Measurements from ENCODE around the gene STAC2. TPM values are rescaled to one million over a fixed set of nuclear protein-coding genes. Genes with fewer than 3 reads are reported as not detected.
"Not testable (repeated sequence)": the region's sequence is repeated elsewhere in the genome, so short reads cannot be mapped to it uniquely, and the experiment has no call there.

Gene STAC2
- total RNA-seq = not detected

GRCh38 chr17:39225308-39225958 lies at the start of gene STAC2:
Gene STAC2 (minus strand): TSS chr17:39225945. CDS start chr17:39225502, 443 bp downstream.
- Mint-ChIP-seq H3K9me3 (no peaks in the 10 kb centered on the region), H3K4me1 (ENCODE audit: low read depth) (peaks cover 4% of the 10 kb centered on the region), H3K36me3 (no peaks in the 10 kb centered on the region), H3K27ac (no peak within 1 kb of the TSS), H3K27me3 (peaks cover 41% of the 10 kb centered on the region), H3K4me3 (peak within 1 kb of the TSS; percentile 47)
- intact Hi-C loops (cut with micrococcal nuclease) = no loop called here
- no peak for DNase-seq
- ChIA-PET CTCF (interaction anchor here (1.0 to 1.2 kb wide), 3 partner anchors 11 to 19 kb away, joined by 4 to 6 read pairs (median 5); no protein-coding TSS in a partner anchor), POLR2A (no interaction called here)

GRCh38 chr17:39271546-39271945 lies 45.8 kb upstream of the STAC2 start:
- Mint-ChIP-seq H3K9me3 (no peaks in the 10 kb centered on the region), H3K27ac (no peak overlapping the region), H3K27me3 (no peaks in the 10 kb centered on the region), H3K36me3 (peaks cover 8% of the 10 kb centered on the region), H3K4me3 (no peak overlapping the region), H3K4me1 (ENCODE audit: low read depth) (no peaks in the 10 kb centered on the region)
- intact Hi-C loops (cut with micrococcal nuclease) = loop anchor here (10.0 kb wide), 1 partner anchor 133 kb away; the partner anchor contains the start of gene FBXL20
- DNase-seq = no peak
- CTCF ChIA-PET = no interaction called here
- POLR2A ChIA-PET = interaction anchor here (0.7 kb wide), 1 partner anchor 14 kb away, joined by 4 read pairs; no protein-coding TSS in a partner anchor

GRCh38 chr17:39270923-39271322 lies 45.2 kb upstream of the STAC2 start:
- ChIA-PET POLR2A (no interaction called here), CTCF (no interaction called here)
- no peaks in the 10 kb centered on the region for H3K4me1 Mint-ChIP-seq (ENCODE audit: low read depth)
- H3K27me3 Mint-ChIP-seq = no peaks in the 10 kb centered on the region
- DNase-seq = peak; percentile 20
- no peak overlapping the region for H3K27ac Mint-ChIP-seq
- peaks cover 8% of the 10 kb centered on the region for H3K36me3 Mint-ChIP-seq
- no peak overlapping the region for H3K4me3 Mint-ChIP-seq
- intact Hi-C loops (cut with micrococcal nuclease) = loop anchor here (10.0 kb wide), 1 partner anchor 134 kb away; the partner anchor contains the start of gene FBXL20
- no peaks in the 10 kb centered on the region for H3K9me3 Mint-ChIP-seq

GRCh38 chr17:39264119-39264518 lies 38.4 kb upstream of the STAC2 start:
- Mint-ChIP-seq H3K36me3 (peaks cover 15% of the 10 kb centered on the region), H3K27me3 (no peaks in the 10 kb centered on the region), H3K27ac (no peak overlapping the region), H3K4me3 (no peak overlapping the region), H3K9me3 (no peaks in the 10 kb centered on the region), H3K4me1 (ENCODE audit: low read depth) (no peaks in the 10 kb centered on the region)
- DNase-seq = no peak
- POLR2A ChIA-PET = no interaction called here
- CTCF ChIA-PET = interaction anchor here (0.6 to 1.2 kb wide), 4 partner anchors 20 to 281 kb away, joined by 3 to 7 read pairs (median 4); no protein-coding TSS in a partner anchor
- intact Hi-C loops (cut with micrococcal nuclease) = no loop called here

- peak; percentile 39 for DNase-seq
- no peak overlapping the region for H3K27ac Mint-ChIP-seq
- no peaks in the 10 kb centered on the region for H3K9me3 Mint-ChIP-seq
- no peaks in the 10 kb centered on the region for H3K27me3 Mint-ChIP-seq
- CTCF ChIA-PET = interaction anchor here (0.7 kb wide), 2 partner anchors 17 to 22 kb away, joined by 3 read pairs; no protein-coding TSS in a partner anchor
- no peaks in the 10 kb centered on the region for H3K4me1 Mint-ChIP-seq (ENCODE audit: low read depth)
- H3K4me3 Mint-ChIP-seq = no peak overlapping the region
- intact Hi-C loops (cut with micrococcal nuclease) = no loop called here
- peaks cover 12% of the 10 kb centered on the region for H3K36me3 Mint-ChIP-seq
- POLR2A ChIA-PET = no interaction called here
Observed at GRCh38 chr17:39261286-39261685, 35.5 kb upstream of the STAC2 start.

GRCh38 chr17:39252788-39253460 lies 27.2 kb upstream of the STAC2 start:
- POLR2A ChIA-PET = no interaction called here
- H3K4me3 Mint-ChIP-seq = no peak overlapping the region

GRCh38 chr17:39251997-39252396 lies 26.3 kb upstream of the STAC2 start:
- Mint-ChIP-seq H3K4me1 (ENCODE audit: low read depth) (no peaks in the 10 kb centered on the region), H3K36me3 (peaks cover 5% of the 10 kb centered on the region), H3K4me3 (no peak overlapping the region), H3K9me3 (no peaks in the 10 kb centered on the region), H3K27ac (no peak overlapping the region), H3K27me3 (no peaks in the 10 kb centered on the region)
- ChIA-PET CTCF (interaction anchor here (0.6 to 2.2 kb wide), 3 partner anchors 17 to 351 kb away, joined by 3 to 5 read pairs (median 4); no protein-coding TSS in a partner anchor), POLR2A (no interaction called here)
- intact Hi-C loops (cut with micrococcal nuclease) = no loop called here
- DNase-seq = no peak

More at GRCh38 chr17:39252788-39253460, 27.2 kb upstream of the STAC2 start:
- H3K9me3 Mint-ChIP-seq = no peaks in the 10 kb centered on the region
- H3K4me1 Mint-ChIP-seq (ENCODE audit: low read depth) = no peaks in the 10 kb centered on the region
- intact Hi-C loops (cut with micrococcal nuclease) = no loop called here
- no peak for DNase-seq
- CTCF ChIA-PET = interaction anchor here (0.7 to 2.2 kb wide), 4 partner anchors 8 to 88 kb away, joined by 3 to 8 read pairs (median 4); no protein-coding TSS in a partner anchor
- no peaks in the 10 kb centered on the region for H3K27me3 Mint-ChIP-seq
- no peak overlapping the region for H3K27ac Mint-ChIP-seq
- peaks cover 5% of the 10 kb centered on the region for H3K36me3 Mint-ChIP-seq

GRCh38 chr17:39250076-39250475 lies 24.3 kb upstream of the STAC2 start:
- CTCF ChIA-PET = interaction anchor here (0.6 to 20.1 kb wide), 4 partner anchors 10 to 137 kb away, joined by 3 to 580 read pairs (median 75); partner anchors contain the start of gene RPL19
- H3K9me3 Mint-ChIP-seq; H3K27me3 Mint-ChIP-seq; H3K4me1 Mint-ChIP-seq (ENCODE audit: low read depth); H3K36me3 Mint-ChIP-seq; H3K27ac Mint-ChIP-seq; intact Hi-C loops (cut with micrococcal nuclease); H3K4me3 Mint-ChIP-seq; DNase-seq: not testable (repeated sequence)
- POLR2A ChIA-PET = interaction anchor here (1.0 kb wide), 1 partner anchor 42 kb away, joined by 3 read pairs; no protein-coding TSS in a partner anchor

- Mint-ChIP-seq H3K9me3 (no peaks in the 10 kb centered on the region), H3K27ac (no peak overlapping the region)
Observed at GRCh38 chr17:39246274-39246673, 20.5 kb upstream of the STAC2 start.

GRCh38 chr17:39244600-39245570 lies 19.1 kb upstream of the STAC2 start:
- Mint-ChIP-seq H3K27ac (no peak overlapping the region), H3K9me3 (no peaks in the 10 kb centered on the region), H3K4me3 (no peak overlapping the region), H3K4me1 (ENCODE audit: low read depth) (peaks cover 5% of the 10 kb centered on the region), H3K36me3 (no peaks in the 10 kb centered on the region), H3K27me3 (no peaks in the 10 kb centered on the region)
- ChIA-PET POLR2A (interaction anchor here (0.6 to 1.2 kb wide), 3 partner anchors 35 to 217 kb away, joined by 3 to 6 read pairs (median 5); partner anchors contain the start of gene CDK12), CTCF (interaction anchor here (0.6 to 20.1 kb wide), 37 partner anchors 8 to 928 kb away, joined by 3 to 580 read pairs (median 4); partner anchors contain the start of genes ARL5C, PLXDC1, RPL19 and STAC2)
- peak; percentile 91 for DNase-seq
- intact Hi-C loops (cut with micrococcal nuclease) = loop anchor here (1.0 kb wide), 1 partner anchor 38 kb away; no protein-coding TSS in a partner anchor

More at GRCh38 chr17:39246274-39246673, 20.5 kb upstream of the STAC2 start:
- ChIA-PET CTCF (interaction anchor here (1.4 to 20.1 kb wide), 10 partner anchors 12 to 263 kb away, joined by 3 to 580 read pairs (median 14); partner anchors contain the start of genes ARL5C and RPL19), POLR2A (no interaction called here)
- intact Hi-C loops (cut with micrococcal nuclease) = no loop called here
- Mint-ChIP-seq H3K4me3 (no peak overlapping the region), H3K36me3 (no peaks in the 10 kb centered on the region), H3K27me3 (no peaks in the 10 kb centered on the region), H3K4me1 (ENCODE audit: low read depth) (peaks cover 4% of the 10 kb centered on the region)
- DNase-seq = no peak

- ChIA-PET POLR2A (interaction anchor here (1.0 to 1.2 kb wide), 2 partner anchors 34 to 38 kb away, joined by 5 to 6 read pairs; no protein-coding TSS in a partner anchor), CTCF (interaction anchor here (0.6 to 20.1 kb wide), 34 partner anchors 9 to 927 kb away, joined by 3 to 580 read pairs (median 4); partner anchors contain the start of genes ARL5C, PLXDC1, RPL19 and STAC2)
- no peak overlapping the region for H3K27ac Mint-ChIP-seq
Observed at GRCh38 chr17:39244016-39244599, 18.4 kb upstream of the STAC2 start.

More at GRCh38 chr17:39244016-39244599, 18.4 kb upstream of the STAC2 start:
- DNase-seq = no peak
- no peak overlapping the region for H3K4me3 Mint-ChIP-seq
- H3K4me1 Mint-ChIP-seq (ENCODE audit: low read depth) = peaks cover 12% of the 10 kb centered on the region
- H3K36me3 Mint-ChIP-seq = no peaks in the 10 kb centered on the region
- no peaks in the 10 kb centered on the region for H3K9me3 Mint-ChIP-seq
- no peaks in the 10 kb centered on the region for H3K27me3 Mint-ChIP-seq
- intact Hi-C loops (cut with micrococcal nuclease) = loop anchor here (1.0 kb wide), 1 partner anchor 37 kb away; no protein-coding TSS in a partner anchor
